ENCODE measurements around the gene SMIM15.

Gene SMIM15

DNA sequence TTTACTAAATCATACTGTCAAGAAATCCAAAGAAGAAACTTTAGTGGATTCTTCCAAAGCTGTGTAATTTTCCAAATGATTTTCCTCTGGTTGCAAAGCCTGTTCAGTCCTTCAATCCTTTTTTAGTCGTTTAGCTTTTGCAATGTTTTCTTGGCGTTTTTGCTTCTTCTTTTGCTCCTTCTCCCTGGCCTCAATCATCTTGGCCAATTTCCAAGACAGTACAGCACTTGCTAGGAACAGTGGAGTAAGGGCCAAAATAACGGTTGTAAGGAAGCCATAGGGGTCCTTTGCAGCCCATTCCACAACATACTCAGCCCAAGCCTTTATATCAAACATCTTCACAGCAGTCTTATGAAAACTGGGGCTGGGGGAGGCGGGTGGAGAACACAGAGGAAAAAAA is 2.4 kb downstream of the SMIM15 start:
- DNase-seq (ENCODE audit: low read depth in 2 of 2), result no peak

DNA sequence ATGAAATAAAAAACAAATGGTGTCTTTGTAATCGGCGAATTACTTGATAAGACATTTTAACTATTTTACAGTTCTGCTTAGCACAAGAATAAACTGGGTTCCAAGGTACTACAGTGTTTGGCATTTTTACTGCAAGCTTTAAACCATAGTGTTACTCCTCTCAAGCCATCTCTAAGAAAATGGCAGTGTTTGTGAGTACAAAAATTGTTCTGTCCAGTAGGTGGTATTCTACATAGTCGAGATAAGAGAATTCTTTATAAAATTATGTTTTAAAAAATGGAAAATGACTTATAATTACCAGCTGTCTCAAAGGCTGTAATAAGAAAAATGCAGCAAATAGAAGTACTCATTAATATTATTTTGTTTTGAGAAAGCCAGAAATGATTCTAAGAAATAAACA is 3.2 kb downstream of the SMIM15 start:
- no peak for DNase-seq (ENCODE audit: low read depth in 2 of 2)

DNA sequence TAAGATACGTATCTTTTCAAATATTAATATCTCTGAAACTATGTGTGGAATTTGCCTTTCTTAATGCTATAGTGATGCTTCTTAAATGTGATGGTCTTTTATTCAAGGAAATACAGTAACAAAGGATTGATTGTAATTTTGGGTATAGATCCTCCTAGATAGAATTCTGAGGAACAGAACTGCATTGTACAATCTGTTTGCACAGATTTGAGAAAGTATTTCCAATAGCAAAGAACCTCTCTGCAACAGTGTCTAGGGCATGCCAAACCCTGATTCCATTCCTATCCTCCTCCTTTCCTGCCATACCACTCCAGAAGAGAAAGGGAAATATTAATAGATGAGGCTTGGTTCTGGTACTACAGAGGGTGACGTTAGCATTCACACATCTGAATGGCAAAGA is 10.4 kb downstream of the SMIM15 start:
- no peak for DNase-seq (ENCODE audit: low read depth in 2 of 2)

DNA sequence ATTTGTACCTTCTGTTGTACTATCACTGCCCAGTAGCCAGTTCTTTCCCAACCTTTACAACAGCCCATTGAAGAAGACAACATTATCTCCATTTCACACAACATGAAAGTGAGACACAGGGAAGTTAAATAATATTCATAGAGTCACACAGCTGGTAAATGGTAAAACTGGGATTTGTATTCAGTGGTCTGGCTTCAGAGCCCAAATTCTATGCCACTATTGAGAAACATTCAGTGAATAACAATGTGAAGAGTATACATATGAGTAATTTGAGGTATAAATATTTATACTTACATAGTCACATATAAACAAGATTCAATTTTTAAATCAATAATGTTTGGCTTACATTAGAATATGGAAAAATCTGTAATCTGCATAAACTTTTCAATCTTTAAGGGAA is 13.8 kb downstream of the SMIM15 start:
- DNase-seq (ENCODE audit: low read depth in 2 of 2), result no peak

DNA sequence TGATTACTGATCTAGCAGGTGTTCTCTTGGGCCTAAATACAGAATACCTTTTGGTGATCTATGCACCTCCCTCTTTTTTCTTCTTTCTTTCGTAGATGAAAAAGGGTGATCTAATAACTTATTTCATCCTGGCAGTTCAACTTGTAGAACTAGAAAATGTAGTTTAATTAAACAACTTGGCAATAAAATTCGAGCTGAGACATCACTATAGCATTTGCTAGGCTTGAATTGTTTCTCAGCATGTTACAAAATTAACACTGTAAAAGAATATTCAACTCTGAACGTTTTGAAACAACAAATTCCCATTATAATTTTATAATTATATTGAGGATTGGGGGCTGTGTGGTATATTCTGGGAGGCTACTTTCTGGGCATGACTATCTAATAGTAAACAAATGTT is 19.5 kb downstream of the SMIM15 start:
- no peak for DNase-seq (ENCODE audit: low read depth in 2 of 2)

DNA sequence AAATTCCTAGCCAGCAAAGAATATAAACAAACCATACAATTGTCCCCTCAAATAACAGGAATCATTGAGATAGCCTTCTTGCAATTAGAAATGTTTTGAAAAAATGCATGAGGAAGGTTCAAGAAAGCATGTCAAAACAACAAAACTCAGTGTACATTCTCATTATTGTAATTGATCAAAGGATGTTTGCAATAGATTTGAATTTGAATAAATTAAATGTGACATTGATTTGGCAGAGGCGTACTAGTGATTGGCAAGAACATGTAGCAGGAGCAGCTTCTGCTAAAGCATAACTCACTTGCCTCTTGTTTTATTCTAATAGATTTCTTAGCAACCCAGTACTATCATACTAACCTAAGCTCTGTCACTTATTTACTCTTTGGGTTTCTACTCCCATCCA is 19.9 kb downstream of the SMIM15 start:
- no peak for DNase-seq (ENCODE audit: low read depth in 2 of 2)

DNA sequence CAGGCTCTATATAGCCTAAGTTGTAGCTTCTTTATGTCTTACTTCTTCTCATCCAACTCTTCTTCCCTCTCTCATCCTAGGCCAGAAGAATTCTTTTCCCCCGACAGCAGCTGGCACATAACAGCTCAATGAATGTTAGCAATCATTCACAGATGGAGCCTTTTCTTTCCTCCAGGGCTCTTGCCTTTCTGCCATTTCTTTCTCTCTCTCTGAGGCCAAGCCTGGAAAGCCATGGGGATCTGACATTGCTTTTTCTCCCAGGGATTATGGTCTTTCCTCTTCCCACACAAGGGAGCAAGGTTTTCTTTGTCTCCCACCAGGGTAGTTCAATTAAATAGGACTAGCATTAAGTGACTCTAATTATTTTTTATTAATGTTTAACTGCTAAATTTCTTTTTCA is 20.5 kb downstream of the SMIM15 start:
- DNase-seq (ENCODE audit: low read depth in 2 of 2), result no peak

DNA sequence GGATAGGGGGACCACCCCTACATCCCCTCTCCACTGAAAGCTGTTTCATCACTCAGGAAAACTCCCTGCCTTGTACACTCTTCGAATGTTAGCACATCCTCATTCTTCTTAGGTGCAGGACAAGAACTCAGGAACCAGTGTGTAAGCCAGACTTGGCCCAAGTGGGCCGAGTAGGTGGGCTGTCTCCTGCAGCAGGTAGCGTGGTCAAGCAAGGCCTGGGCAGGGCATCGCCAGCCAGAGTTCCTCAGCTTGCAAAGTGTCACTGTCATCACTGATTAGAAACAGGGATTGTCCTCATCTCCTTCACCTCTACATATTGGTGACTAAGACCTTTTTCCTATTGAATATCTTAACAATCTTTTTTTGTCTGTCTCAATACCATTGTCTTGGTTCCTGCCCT is 22.3 kb downstream of the SMIM15 start:
- no peak for DNase-seq (ENCODE audit: low read depth in 2 of 2)

DNA sequence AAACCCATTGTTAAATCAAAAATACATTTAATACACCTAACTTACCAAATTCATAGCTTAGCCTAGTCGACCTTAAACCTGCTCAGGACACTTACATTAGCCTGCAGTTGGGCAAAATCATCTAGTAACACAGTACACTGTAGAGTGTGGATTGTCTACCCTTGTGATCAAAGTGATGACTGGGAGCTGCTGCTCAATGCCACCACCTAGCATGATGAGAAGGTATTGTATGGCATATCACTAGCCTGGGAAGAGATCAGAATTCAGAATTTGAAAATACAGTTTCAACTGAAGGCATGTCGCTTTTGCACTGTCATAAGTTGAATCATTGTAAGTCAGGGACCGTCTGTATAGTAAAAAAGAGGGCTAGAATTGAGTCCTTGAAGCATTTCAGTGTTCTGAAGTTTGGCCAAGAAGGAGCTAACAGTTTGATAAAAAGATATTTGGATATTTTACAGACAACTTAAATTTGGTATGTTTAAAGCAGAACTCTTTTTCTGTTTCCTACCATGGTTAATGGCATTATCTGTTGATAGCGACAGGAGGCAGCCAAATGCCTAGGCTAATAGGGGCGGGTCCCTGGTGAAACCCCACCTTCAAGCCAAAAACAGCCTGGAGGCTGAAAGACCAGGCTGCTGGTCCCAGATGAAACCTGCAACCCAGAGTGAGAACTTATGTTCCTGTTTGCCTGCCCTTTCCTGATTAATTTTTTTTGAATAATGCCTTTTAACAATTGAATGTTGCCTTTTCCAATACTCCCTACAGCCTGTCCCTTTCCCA is 23.0 kb downstream of the SMIM15 start:
- no peak for DNase-seq (ENCODE audit: low read depth in 2 of 2)

DNA sequence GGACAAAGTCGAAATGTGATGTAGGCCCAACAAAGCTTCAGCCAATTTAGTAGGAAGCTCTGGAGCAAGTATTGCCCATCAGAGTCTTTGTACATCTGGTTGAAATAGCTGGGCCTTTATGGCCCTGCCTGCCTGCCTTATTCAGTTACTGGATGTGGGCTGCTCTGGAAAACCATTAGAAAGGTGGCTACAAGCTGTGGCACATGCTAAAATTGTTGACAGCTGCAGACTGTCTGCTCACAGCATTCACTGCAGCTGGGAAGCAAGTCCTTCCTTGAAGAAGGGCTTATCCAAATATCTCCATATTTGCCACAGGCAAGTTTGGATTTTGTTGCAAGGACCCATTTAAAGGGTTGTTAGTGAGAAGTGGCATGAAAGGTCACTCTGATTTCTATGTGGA is 24.4 kb downstream of the SMIM15 start:
- no peak for DNase-seq (ENCODE audit: low read depth in 2 of 2)

DNA sequence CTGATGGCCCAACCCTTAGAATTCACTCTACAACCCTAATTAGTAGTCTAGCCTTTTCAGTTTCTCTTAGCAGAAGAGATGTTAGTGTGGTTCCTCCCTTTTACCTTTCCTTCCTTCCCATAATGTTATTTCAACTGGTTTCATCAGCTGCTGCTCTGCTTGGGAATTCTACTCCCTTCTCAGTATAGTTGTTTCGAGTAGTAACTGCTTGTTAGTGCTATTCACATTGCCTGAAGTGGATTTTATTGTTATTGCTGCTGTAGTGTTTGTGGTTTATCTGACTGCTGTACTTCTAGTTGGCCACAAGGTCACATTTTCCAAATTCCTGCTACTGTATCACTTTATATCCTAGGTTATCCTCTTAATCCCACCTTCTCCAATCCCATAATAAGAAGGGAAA is 29.7 kb downstream of the SMIM15 start:
- DNase-seq (ENCODE audit: low read depth in 2 of 2), result no peak

DNA sequence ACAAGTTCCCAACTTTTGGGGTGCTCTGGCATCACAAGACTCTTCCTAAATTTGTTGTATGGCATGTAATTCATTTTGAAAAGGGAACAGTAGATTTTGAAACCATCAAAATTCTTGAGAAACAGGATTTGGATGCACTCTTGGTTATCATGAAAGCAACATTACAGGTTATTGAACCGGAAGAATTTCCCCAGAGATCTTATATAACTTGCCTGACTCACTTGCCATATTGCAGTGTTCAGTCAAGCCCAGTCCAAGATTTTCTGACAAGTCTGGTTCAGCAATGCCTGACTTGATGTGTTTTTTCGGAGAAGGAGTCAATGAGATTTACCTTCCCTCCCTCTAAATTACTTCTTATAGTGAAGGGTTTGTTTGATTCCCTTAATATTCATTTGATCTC is 32.0 kb downstream of the SMIM15 start:
- no peak for DNase-seq (ENCODE audit: low read depth in 2 of 2)

DNA sequence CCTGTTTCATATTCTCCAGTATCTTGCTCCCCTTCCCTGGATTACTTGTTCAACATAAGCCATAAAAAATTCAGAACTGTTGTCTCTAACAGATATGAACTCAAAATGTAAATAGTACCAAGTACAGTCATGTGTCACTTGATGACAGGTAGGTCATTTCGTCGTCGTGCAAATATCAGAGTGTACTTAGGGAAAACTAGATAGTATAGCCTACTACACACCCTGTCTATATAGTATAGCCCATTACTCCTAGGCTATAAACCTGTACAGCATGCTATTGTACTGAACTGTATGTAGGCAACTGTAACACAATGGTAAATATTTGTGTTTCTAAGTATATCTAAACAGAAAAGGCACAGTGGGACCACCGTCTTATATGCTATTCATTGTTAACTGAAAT is 39.1 kb downstream of the SMIM15 start:
- DNase-seq (ENCODE audit: low read depth in 2 of 2), result no peak

DNA sequence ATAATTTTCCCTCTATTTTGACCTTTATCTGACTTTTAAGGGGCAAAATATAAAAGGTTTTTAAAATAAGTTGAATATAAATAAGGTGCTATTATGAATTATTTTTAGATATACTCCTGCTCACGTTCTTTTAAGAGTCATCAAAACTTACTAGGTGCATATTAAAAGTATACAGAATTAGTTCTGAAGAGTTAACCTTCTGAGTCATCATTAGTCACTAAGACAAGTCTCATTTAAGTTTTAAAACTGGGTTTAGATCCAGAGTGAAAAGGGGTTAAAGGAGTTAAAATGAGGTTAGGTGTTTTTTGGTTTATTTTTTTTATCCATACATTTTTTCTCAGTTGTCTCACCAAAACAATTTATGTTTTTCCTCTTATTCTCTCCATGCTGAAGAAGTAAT is 41.7 kb downstream of the SMIM15 start:
- no peak for DNase-seq (ENCODE audit: low read depth in 2 of 2)

DNA sequence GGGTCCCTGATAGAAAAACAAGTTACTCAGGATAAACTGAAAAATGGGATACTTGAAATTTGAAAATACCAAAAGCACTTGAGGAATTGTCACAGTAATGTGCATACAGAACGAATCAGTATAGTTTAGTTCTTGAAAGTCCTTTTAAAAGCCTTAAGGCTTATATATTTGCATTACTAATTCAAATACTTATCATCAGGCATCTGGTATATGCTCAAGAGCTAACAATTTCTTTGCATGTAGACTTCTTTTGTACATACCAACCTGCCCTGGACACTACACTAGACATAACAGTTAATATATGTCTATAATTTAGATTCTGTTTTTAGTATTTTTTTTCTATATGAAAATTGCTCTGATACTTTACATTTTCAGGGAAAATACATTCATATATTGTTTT is 43.2 kb downstream of the SMIM15 start:
- no peak for DNase-seq (ENCODE audit: low read depth in 2 of 2)

DNA sequence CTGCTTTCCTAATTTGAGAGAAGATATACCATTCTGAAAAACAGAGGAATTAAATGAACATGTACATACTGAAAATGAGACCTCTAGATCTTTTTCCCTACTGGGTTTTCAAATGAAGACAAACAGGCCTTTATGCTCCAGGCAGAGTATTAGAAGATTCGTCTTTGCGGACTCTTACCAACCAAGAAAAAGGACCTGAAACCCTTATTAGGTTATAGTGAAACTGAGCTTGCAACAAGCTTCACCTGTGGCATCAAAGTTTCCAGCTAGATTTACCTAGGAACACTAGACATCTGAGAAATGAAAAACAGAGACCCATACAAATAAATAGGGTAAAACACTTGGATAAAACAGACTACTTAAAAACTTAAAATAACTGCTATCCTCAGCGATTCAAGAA is 46.3 kb downstream of the SMIM15 start:
- no peak for DNase-seq (ENCODE audit: low read depth in 2 of 2)

DNA sequence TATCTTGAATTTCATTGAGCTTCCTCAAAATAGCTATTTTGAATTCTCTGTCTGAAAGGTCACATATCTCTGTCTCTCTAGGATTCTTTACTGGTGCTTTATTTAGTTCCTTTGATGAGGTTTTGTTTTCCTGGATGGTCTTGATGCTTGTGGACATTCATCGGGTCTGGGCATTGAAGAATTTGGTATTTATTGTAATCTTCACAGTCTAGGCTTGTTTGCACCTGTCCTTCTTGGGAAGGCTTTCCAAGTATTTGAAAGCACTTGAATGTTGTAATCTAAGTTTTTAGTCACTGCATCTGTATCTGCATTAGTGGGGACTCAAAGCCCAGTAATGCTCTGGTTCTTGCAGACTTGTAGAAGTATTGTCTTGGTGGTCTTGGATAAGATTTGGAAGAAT is 47.8 kb downstream of the SMIM15 start:
- no peak for DNase-seq (ENCODE audit: low read depth in 2 of 2)

All from activated CD8-positive, alpha-beta memory T cell treated with anti-CD3 and anti-CD28 coated beads for 4 hours (primary cell).